ENCODE data around the gene MPEG1. TPM values are rescaled to one million over a fixed set of nuclear protein-coding genes. Genes with fewer than 3 reads are reported as not detected.

Gene MPEG1
- total and polyA plus RNA-seq, 2 of the 13 experiments (the other 11 are each of a cell fraction or from before 2014, with no cell fraction given), result not detected

GRCh38 chr11:59171508-59172322, 41.0 kb downstream of the MPEG1 start, which contains the start of gene DTX4 (continued):
- TF ChIP-seq NFAT5 (CRISPR knock-in tag; IDR thresholded peaks at IDR 0.05), result peak; percentile 65
- no peak for TF ChIP-seq DNMT3B (CRISPR knock-in tag; conservative IDR thresholded peaks at IDR 0.05)
- TF ChIP-seq, protein P1, sequence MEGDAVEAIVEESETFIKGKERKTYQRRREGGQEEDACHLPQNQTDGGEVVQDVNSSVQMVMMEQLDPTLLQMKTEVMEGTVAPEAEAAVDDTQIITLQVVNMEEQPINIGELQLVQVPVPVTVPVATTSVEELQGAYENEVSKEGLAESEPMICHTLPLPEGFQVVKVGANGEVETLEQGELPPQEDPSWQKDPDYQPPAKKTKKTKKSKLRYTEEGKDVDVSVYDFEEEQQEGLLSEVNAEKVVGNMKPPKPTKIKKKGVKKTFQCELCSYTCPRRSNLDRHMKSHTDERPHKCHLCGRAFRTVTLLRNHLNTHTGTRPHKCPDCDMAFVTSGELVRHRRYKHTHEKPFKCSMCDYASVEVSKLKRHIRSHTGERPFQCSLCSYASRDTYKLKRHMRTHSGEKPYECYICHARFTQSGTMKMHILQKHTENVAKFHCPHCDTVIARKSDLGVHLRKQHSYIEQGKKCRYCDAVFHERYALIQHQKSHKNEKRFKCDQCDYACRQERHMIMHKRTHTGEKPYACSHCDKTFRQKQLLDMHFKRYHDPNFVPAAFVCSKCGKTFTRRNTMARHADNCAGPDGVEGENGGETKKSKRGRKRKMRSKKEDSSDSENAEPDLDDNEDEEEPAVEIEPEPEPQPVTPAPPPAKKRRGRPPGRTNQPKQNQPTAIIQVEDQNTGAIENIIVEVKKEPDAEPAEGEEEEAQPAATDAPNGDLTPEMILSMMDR (CRISPR knock-in tag; IDR thresholded peaks at IDR 0.05), result peak; percentile 91
- 0 out of 2 replicates have a peak, but pooled peaks have one; percentile 4 for TF ChIP-seq DRAP1 (CRISPR knock-in tag; IDR thresholded peaks at IDR 0.05)
- TF ChIP-seq, protein P2, sequence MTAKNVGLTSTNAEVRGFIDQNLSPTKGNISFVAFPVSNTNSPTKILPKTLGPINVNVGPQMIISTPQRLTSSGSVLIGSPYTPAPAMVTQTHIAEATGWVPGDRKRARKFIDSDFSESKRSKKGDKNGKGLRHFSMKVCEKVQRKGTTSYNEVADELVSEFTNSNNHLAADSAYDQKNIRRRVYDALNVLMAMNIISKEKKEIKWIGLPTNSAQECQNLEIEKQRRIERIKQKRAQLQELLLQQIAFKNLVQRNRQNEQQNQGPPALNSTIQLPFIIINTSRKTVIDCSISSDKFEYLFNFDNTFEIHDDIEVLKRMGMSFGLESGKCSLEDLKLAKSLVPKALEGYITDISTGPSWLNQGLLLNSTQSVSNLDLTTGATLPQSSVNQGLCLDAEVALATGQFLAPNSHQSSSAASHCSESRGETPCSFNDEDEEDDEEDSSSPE (CRISPR knock-in tag; IDR thresholded peaks at IDR 0.05), result peak; percentile 74; the same call in 1 of the 2 replicates
- no peak for TF ChIP-seq ZNF460 (CRISPR knock-in tag; IDR thresholded peaks at IDR 0.05; ENCODE audit: borderline replicate concordance)
- 0 out of 2 replicates have a peak, but pooled peaks have one; percentile 30 for TF ChIP-seq ZNF839 (CRISPR knock-in tag; IDR thresholded peaks at IDR 0.05; ENCODE audit: borderline replicate concordance)
- TF ChIP-seq ZNF367 (CRISPR knock-in tag; IDR thresholded peaks at IDR 0.05; ENCODE audit: borderline replicate concordance), result no peak
- TF ChIP-seq NPAS2 (CRISPR knock-in tag; IDR thresholded peaks at IDR 0.05; ENCODE audit: borderline replicate concordance), result no peak
- TF ChIP-seq SP5 (CRISPR knock-in tag; IDR thresholded peaks at IDR 0.05; ENCODE audit: borderline replicate concordance, low read depth), result peak; percentile 96
- no peak for TF ChIP-seq ZNF775 (CRISPR knock-in tag; IDR thresholded peaks at IDR 0.05; ENCODE audit: borderline replicate concordance)
- TF ChIP-seq ZNF83 (CRISPR knock-in tag; IDR thresholded peaks at IDR 0.05; ENCODE audit: borderline replicate concordance), result 0 out of 2 replicates have a peak, but pooled peaks have one; percentile 69
- 0 out of 2 replicates have a peak, but pooled peaks have one; percentile 59 for TF ChIP-seq ZNF788 (CRISPR knock-in tag; IDR thresholded peaks at IDR 0.05; ENCODE audit: borderline replicate concordance)
- 0 out of 2 replicates have a peak, but pooled peaks have one; percentile 70 for TF ChIP-seq FOXC1 (CRISPR knock-in tag; IDR thresholded peaks at IDR 0.05; ENCODE audit: borderline replicate concordance)
- TF ChIP-seq GABPB1 (CRISPR knock-in tag; IDR thresholded peaks at IDR 0.05), result peak; percentile 34
- 0 out of 2 replicates have a peak, but pooled peaks have one; percentile 22 for TF ChIP-seq TGIF2 (CRISPR knock-in tag; IDR thresholded peaks at IDR 0.05)

Data from HepG2 (cell line).